Keratinocyte (primary cell): ENCODE data around the gene SLAIN1. TPM values are rescaled to one million over a fixed set of nuclear protein-coding genes. Genes with fewer than 3 reads are reported as not detected.

Experiments used
- DNase-seq: peaks from one replicate; pipeline ENCODE4 v3.0.0-alpha.2; 2011; ENCODE audit warnings: low read depth, missing footprints, low spot score
- FAIRE-seq: peaks from 2 replicates; lab custom pipeline; 2011; peaks lifted over from hg19 to GRCh38; lab: Jason Lieb, UNC
- H2AFZ ChIP-seq: 2 replicates; pipeline ENCODE4 v1.6.0; 2012; ENCODE audit warnings: low read length, control low read depth, inconsistent platforms; ENCODE audit not compliant: control insufficient read depth
- H3K27ac ChIP-seq: 2 replicates; pipeline ENCODE4 v1.5.1; 2011; ENCODE audit warnings: low read length; ENCODE audit not compliant: control insufficient read depth, insufficient read depth
- H3K27me3 ChIP-seq: 3 replicates; pipeline ENCODE4 v1.6.0; 2011; ENCODE audit warnings: low read length; ENCODE audit not compliant: control insufficient read depth, insufficient read depth; ENCODE audit errors: extremely low read depth
- H3K36me3 ChIP-seq, 2 experiments: 2 replicates in 1 of 2; 3 replicates in 1 of 2; pipeline ENCODE4 v1.5.1; 2011; ENCODE audit warnings: low read length in 2 of 2, mild to moderate bottlenecking in 1 of 2; ENCODE audit not compliant: control insufficient read depth in 2 of 2, insufficient read depth in 2 of 2; ENCODE audit errors: extremely low read depth in 1 of 2
- H3K4me1 ChIP-seq: 3 replicates; pipeline ENCODE4 v1.5.1; 2011; ENCODE audit warnings: low read length; ENCODE audit not compliant: control insufficient read depth, insufficient read depth; ENCODE audit errors: extremely low read depth
- H3K4me2 ChIP-seq: 3 replicates; pipeline ENCODE4 v1.6.0; 2011; ENCODE audit warnings: low read depth, low read length; ENCODE audit not compliant: control insufficient read depth, insufficient read depth; ENCODE audit errors: extremely low read depth
- H3K4me3 ChIP-seq, 3 experiments: fragments of 200-600 bp in 1 of 3; sonication (generic) in 1 of 3; 2 replicates in 2 of 3; 3 replicates in 1 of 3; pipeline ENCODE4 v1.5.1; 2011 to 2016; ENCODE audit warnings: low read length in 3 of 3, mild to moderate bottlenecking in 3 of 3, control low read depth in 2 of 3, inconsistent platforms in 1 of 3, low read depth in 1 of 3, mixed read lengths in 1 of 3, mixed run types in 1 of 3, moderate library complexity in 1 of 3; ENCODE audit not compliant: control insufficient read depth in 2 of 3, insufficient read depth in 2 of 3; ENCODE audit errors: extremely low read depth in 1 of 3
- H3K79me2 ChIP-seq: 2 replicates; pipeline ENCODE4 v1.6.0; 2012; ENCODE audit warnings: low read length; ENCODE audit not compliant: control insufficient read depth, insufficient read depth
- H3K9ac ChIP-seq: 3 replicates; pipeline ENCODE4 v1.6.0; 2011; ENCODE audit warnings: low read length; ENCODE audit not compliant: control insufficient read depth, insufficient read depth; ENCODE audit errors: extremely low read depth
- H3K9me1 ChIP-seq: 3 replicates; pipeline ENCODE4 v1.6.0; 2011; ENCODE audit warnings: low read length; ENCODE audit not compliant: control insufficient read depth, insufficient read depth; ENCODE audit errors: extremely low read depth
- H3K9me3 ChIP-seq: 2 replicates; pipeline ENCODE4 v1.5.1; 2012; ENCODE audit warnings: low read depth, low read length; ENCODE audit not compliant: control insufficient read depth
- H4K20me1 ChIP-seq: 3 replicates; pipeline ENCODE4 v1.6.0; 2011; ENCODE audit warnings: low read length; ENCODE audit not compliant: control insufficient read depth, insufficient read depth; ENCODE audit errors: extremely low read depth
- EZH2 ChIP-seq: IDR thresholded peaks from one replicate; pipeline ENCODE4 v1.6.1; 2012; ENCODE audit warnings: inconsistent platforms, mild to moderate bottlenecking, low read length, moderate library complexity
- dilution Hi-C: fragments of 300-500 bp; cut with MboI; formaldehyde crosslinking; loops from one replicate; pipeline ENCODE4 v1.7.0; 2020; ENCODE audit warnings: low sequenced_read_pairs; ENCODE audit not compliant: extremely low pct_ligation_motif_present
- polyA plus RNA-seq, 5 experiments: library from polyadenylated mRNA; depleted of rRNA in 3 of 5; stranded (reverse) in 3 of 5; stranded (forward) in 1 of 5; unstranded in 1 of 5; fragments of >200 nt; gene quantifications; 1 replicate in 1 of 5; 2 replicates in 3 of 5; 3 replicates in 1 of 5; pipeline versions ENCODE4 v1.2.1 to v1.2.3, GENCODE V29; 2011 to 2012; ENCODE audit warnings: missing spikeins in 2 of 5, low read depth in 1 of 5, low replicate concordance in 1 of 5
- TF ChIP-seq, protein P1 (sequence below), 3 experiments: IDR thresholded peaks in 1 of 3; conservative IDR thresholded peaks in 1 of 3; optimal IDR thresholded peaks in 1 of 3; 2 replicates in 2 of 3; 3 replicates in 1 of 3; pipeline versions ENCODE3 to v1.5.1; 2011; ENCODE audit warnings: low read length in 3 of 3, mild to moderate bottlenecking in 3 of 3, moderate library complexity in 2 of 3, control low read depth in 1 of 3, inconsistent platforms in 1 of 3; ENCODE audit not compliant: insufficient read depth in 2 of 3; ENCODE audit errors: extremely low read depth in 1 of 3

Gene SLAIN1
- polyA plus RNA-seq, 1 donor (not counting 4 experiments of a cell fraction or from before 2014, with no cell fraction given), result not detected

GRCh38 chr13:77692746-77693448 is 4.6 kb upstream of the SLAIN1 start:
- TF ChIP-seq, protein P1, sequence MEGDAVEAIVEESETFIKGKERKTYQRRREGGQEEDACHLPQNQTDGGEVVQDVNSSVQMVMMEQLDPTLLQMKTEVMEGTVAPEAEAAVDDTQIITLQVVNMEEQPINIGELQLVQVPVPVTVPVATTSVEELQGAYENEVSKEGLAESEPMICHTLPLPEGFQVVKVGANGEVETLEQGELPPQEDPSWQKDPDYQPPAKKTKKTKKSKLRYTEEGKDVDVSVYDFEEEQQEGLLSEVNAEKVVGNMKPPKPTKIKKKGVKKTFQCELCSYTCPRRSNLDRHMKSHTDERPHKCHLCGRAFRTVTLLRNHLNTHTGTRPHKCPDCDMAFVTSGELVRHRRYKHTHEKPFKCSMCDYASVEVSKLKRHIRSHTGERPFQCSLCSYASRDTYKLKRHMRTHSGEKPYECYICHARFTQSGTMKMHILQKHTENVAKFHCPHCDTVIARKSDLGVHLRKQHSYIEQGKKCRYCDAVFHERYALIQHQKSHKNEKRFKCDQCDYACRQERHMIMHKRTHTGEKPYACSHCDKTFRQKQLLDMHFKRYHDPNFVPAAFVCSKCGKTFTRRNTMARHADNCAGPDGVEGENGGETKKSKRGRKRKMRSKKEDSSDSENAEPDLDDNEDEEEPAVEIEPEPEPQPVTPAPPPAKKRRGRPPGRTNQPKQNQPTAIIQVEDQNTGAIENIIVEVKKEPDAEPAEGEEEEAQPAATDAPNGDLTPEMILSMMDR (optimal IDR thresholded peaks at IDR 0.05 in 1 of 3, IDR thresholded peaks at IDR 0.05 in 1 of 3, conservative IDR thresholded peaks at IDR 0.05 in 1 of 3; ENCODE audit: extremely low read depth in 1 of 3, insufficient read depth in 2 of 3, low read length in 3 of 3), result no peak
- TF ChIP-seq EZH2, result no peak
- Histone ChIP-seq H3K36me3 (no peaks in the 10 kb centered on the region), H3K9ac (no peak overlapping the region), H3K9me3 (no peaks in the 10 kb centered on the region), H3K27ac (no peak overlapping the region), H4K20me1 (peaks cover 2% of the 10 kb centered on the region), H3K4me1 (no peaks in the 10 kb centered on the region), H3K27me3 (peaks cover 22% of the 10 kb centered on the region), H3K79me2 (no peaks in the 10 kb centered on the region), H3K4me2 (no peak overlapping the region), H3K9me1 (no peaks in the 10 kb centered on the region), H3K4me3 (no peak overlapping the region), H2AFZ (no peak overlapping the region)
- dilution Hi-C loops, result no loop called here
- FAIRE-seq (no peak), DNase-seq (no peak)

DNA sequence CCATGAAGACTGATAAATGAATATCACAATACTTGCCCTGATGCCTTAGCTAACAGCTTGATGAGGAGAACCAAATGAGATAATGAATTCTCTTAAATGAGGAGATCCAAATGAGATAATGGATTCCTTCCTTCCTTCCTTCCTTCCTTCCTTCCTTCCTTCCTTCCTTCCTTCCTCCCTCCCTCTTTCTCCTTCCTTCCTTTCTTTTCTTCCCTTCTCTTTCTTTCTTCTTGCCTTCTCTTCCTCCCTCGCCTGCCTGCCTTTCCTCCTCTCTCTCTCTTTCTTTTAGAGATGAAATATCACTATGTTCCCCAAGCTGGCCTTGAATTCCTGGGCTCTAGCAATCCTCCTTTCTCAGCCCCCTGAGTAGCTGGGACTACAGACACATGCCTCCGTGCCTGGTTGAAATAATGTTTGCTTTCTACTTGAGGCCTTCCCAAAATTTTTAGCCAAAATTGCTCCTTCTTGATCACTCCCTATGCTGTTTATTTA is 4.0 kb upstream of the SLAIN1 start:
- no peaks in the 10 kb centered on the region for H3K9me1 ChIP-seq
- H3K4me1 ChIP-seq, result peaks cover under 1% of the 10 kb centered on the region
- H3K36me3 ChIP-seq, result no peaks in the 10 kb centered on the region
- dilution Hi-C loops, result no loop called here
- H3K27ac ChIP-seq, result no peak overlapping the region
- no peaks in the 10 kb centered on the region for H3K9me3 ChIP-seq
- peaks cover 2% of the 10 kb centered on the region for H4K20me1 ChIP-seq
- peaks cover 27% of the 10 kb centered on the region for H3K27me3 ChIP-seq
- H3K79me2 ChIP-seq, result no peaks in the 10 kb centered on the region
- H3K4me3 ChIP-seq, result no peak overlapping the region
- FAIRE-seq (no peak), DNase-seq (no peak)
- no peak overlapping the region for H2AFZ ChIP-seq
- H3K4me2 ChIP-seq, result no peak overlapping the region
- H3K9ac ChIP-seq, result no peak overlapping the region
- TF ChIP-seq, protein P1 (optimal IDR thresholded peaks at IDR 0.05 in 1 of 3, IDR thresholded peaks at IDR 0.05 in 1 of 3, conservative IDR thresholded peaks at IDR 0.05 in 1 of 3; ENCODE audit: extremely low read depth in 1 of 3, insufficient read depth in 2 of 3, low read length in 3 of 3), result no peak
- TF ChIP-seq EZH2, result no peak
